HG03460 (cell line): ENCODE measurements around the gene NIPBL.
"Not testable (repeated sequence)": the region's sequence is repeated elsewhere in the genome, so short reads cannot be mapped to it uniquely, and the experiment has no call there.

Source experiments
- ATAC-seq: cut with Tn5 transposase; IDR thresholded peaks from one replicate; pipeline ENCODE4 v1.9.1; 2021; ENCODE audit not compliant: unreplicated experiment

NIPBL gene

GRCh38 chr5:36900283-36900682, 23.7 kb downstream of the NIPBL start:
- ATAC-seq, result no peak

GRCh38 chr5:36901077-36901476, 24.5 kb downstream of the NIPBL start:
- not testable (repeated sequence) for ATAC-seq

GRCh38 chr5:36901856-36902255, 25.3 kb downstream of the NIPBL start:
- ATAC-seq, result no peak

- no peak for ATAC-seq
Measured at GRCh38 chr5:36902353-36902752, 25.8 kb downstream of the NIPBL start.

GRCh38 chr5:36904677-36905076, 28.1 kb downstream of the NIPBL start:
- no peak for ATAC-seq

- no peak for ATAC-seq
Measured at GRCh38 chr5:36908544-36909260, 32.1 kb downstream of the NIPBL start.

GRCh38 chr5:36915653-36916052, 39.1 kb downstream of the NIPBL start:
- no peak for ATAC-seq

- ATAC-seq, result not testable (repeated sequence)
Measured at GRCh38 chr5:36916614-36917013, 40.0 kb downstream of the NIPBL start.

- not testable (repeated sequence) for ATAC-seq
Measured at GRCh38 chr5:36917358-36917757, 40.8 kb downstream of the NIPBL start.

GRCh38 chr5:36919238-36919637, 42.7 kb downstream of the NIPBL start:
- ATAC-seq, result no peak

GRCh38 chr5:36919650-36920049, 43.1 kb downstream of the NIPBL start:
- ATAC-seq, result no peak

- ATAC-seq, result no peak
Measured at GRCh38 chr5:36928947-36929346, 52.4 kb downstream of the NIPBL start.

GRCh38 chr5:36929438-36929837, 52.9 kb downstream of the NIPBL start:
- no peak for ATAC-seq

- ATAC-seq, result no peak
Measured at GRCh38 chr5:36932056-36932455, 55.5 kb downstream of the NIPBL start.

GRCh38 chr5:36932699-36933098, 56.1 kb downstream of the NIPBL start:
- no peak for ATAC-seq

- no peak for ATAC-seq
Measured at GRCh38 chr5:36934740-36935356, 58.3 kb downstream of the NIPBL start.

GRCh38 chr5:36935805-36936204, 59.2 kb downstream of the NIPBL start:
- no peak for ATAC-seq

GRCh38 chr5:36936309-36936708, 59.7 kb downstream of the NIPBL start:
- ATAC-seq, result no peak

GRCh38 chr5:36938129-36938528, 61.6 kb downstream of the NIPBL start:
- no peak for ATAC-seq

GRCh38 chr5:36939969-36940858, 63.6 kb downstream of the NIPBL start:
- no peak for ATAC-seq

- ATAC-seq, result no peak
Measured at GRCh38 chr5:36943584-36943983, 67.0 kb downstream of the NIPBL start.

GRCh38 chr5:36944024-36944423, 67.5 kb downstream of the NIPBL start:
- no peak for ATAC-seq
